ENCODE measurements around the gene MLPH.

DNA sequence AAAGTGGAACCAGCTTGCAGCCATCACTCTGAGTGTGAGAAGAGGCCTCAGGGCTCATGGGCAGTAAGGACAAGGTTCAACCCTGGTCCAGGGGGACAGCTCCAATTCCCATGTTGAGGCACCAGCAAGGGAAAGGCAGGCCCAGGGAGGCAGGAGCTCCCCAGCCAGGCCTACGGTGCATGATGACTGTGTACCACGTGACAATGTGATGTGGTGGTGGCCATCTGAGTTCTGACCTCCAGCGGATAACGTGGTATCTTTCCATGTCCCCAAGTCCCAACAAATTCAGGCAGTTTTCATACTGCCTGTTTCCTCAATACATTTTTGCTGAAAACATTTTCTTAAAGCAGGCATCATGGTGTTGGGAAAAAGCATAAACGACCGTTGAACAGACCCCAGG lies 36.9 kb upstream of the MLPH start:
- TF ChIP-seq, protein P1, sequence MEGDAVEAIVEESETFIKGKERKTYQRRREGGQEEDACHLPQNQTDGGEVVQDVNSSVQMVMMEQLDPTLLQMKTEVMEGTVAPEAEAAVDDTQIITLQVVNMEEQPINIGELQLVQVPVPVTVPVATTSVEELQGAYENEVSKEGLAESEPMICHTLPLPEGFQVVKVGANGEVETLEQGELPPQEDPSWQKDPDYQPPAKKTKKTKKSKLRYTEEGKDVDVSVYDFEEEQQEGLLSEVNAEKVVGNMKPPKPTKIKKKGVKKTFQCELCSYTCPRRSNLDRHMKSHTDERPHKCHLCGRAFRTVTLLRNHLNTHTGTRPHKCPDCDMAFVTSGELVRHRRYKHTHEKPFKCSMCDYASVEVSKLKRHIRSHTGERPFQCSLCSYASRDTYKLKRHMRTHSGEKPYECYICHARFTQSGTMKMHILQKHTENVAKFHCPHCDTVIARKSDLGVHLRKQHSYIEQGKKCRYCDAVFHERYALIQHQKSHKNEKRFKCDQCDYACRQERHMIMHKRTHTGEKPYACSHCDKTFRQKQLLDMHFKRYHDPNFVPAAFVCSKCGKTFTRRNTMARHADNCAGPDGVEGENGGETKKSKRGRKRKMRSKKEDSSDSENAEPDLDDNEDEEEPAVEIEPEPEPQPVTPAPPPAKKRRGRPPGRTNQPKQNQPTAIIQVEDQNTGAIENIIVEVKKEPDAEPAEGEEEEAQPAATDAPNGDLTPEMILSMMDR (IDR thresholded peaks at IDR 0.05) = no peak
- TF ChIP-seq POLR2A (IDR thresholded peaks at IDR 0.05) = no peak
- TF ChIP-seq POLR2AphosphoS5 (IDR thresholded peaks at IDR 0.05) = no peak
